ENCODE measurements around the gene GNAS. TPM values are rescaled to one million over a fixed set of nuclear protein-coding genes. Genes with fewer than 3 reads are reported as not detected.

Gene GNAS
- total RNA-seq, 2 experiments from 2014 or later, result 638 to 913 TPM

DNA sequence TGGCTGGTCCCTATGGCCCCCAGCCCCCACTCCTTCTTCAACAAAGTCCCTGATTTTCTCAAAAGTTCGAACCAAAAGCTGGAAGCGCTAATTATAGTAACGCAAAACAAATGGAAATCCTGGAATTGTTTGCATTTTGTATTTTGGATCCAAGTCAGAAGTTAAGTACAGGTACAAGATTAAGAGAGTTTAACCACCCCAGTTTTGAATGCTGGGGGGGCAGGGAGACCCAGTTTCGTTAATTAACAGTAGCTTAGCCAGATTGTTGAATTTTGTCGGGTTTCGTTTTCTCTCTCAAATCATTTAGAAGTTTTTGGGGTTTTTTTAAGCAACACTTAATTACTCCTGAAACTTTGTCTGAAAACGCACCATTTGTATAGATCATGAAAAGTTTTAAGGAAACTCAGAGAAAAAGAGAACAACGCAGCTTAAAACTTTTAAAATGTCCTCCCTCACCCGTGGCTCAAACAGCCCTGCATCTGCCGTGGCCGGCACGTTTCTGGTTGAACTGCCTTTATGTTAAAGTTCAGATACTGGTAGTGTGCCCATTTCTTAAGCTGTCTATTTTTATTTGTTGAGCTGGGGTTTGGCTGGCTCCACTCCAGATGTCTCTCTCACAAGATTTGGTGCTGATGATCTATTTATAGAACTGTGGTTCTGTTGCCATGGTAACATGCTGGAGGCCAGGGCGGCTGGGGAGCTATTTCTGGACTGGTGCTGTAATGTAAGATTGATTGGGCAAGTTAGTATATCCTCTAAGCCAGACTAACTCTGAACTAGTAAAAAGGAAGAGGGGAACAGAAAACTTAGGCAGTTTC is 55.0 kb downstream of the GNAS start:
- Histone ChIP-seq H2AFZ (ENCODE audit: low read length) (peak overlapping the region; percentile 5; the same call in 1 of the 2 replicates), H3K4me2 (ENCODE audit: low read length) (peak overlapping the region; percentile 92), H3K9me2 (ENCODE audit: insufficient read depth, low read length) (no peaks in the 10 kb centered on the region), H3K4me1 (ENCODE audit: insufficient read depth, low read length, poor library complexity, severe bottlenecking) (peaks cover 40% of the 10 kb centered on the region), H3K27ac (ENCODE audit: low read depth, low read length, poor library complexity, severe bottlenecking) (peak overlapping the region; percentile 98), H3K36me3 (ENCODE audit: insufficient read depth, low read length) (peaks cover 94% of the 10 kb centered on the region), H4K20me1 (ENCODE audit: insufficient read depth, low read length) (no peaks in the 10 kb centered on the region), H3K4me3 (ENCODE audit: low read depth, low read length, poor library complexity, severe bottlenecking) (peak overlapping the region; percentile 60), H3K9me3 (ENCODE audit: low read length) (no peaks in the 10 kb centered on the region), H3K79me2 (ENCODE audit: insufficient read depth, low read depth, low read length) (peaks cover 45% of the 10 kb centered on the region; the same call in 1 of the 2 replicates)
- CTCF ChIA-PET (ENCODE audit: unreplicated experiment), result interaction anchor here (0.5 to 2.0 kb wide), 2 partner anchors 10 to 72 kb away, joined by 5 to 6 read pairs; no protein-coding TSS in a partner anchor
- DNase-seq (ENCODE audit: low spot score), result peak; percentile 98
- POLR2A ChIA-PET, result interaction anchor here (0.9 to 2.0 kb wide), 7 partner anchors 10 to 136 kb away, joined by 3 to 17 read pairs (median 4); partner anchors contain the start of gene ATP5F1E
- intact Hi-C loops (cut with micrococcal nuclease; ENCODE audit: unreplicated experiment), result loop anchor here (1.0 to 5.0 kb wide), 4 partner anchors 15 to 125 kb away; partner anchors contain the start of genes ATP5F1E, CTSZ and NELFCD
- TSS peak; percentile 100 for BruUV-seq (replicated peaks)
- TF ChIP-seq EZH2phosphoT487 (IDR thresholded peaks at IDR 0.05; ENCODE audit: borderline replicate concordance, low read depth, low read length), result no peak
- TF ChIP-seq, protein P1, sequence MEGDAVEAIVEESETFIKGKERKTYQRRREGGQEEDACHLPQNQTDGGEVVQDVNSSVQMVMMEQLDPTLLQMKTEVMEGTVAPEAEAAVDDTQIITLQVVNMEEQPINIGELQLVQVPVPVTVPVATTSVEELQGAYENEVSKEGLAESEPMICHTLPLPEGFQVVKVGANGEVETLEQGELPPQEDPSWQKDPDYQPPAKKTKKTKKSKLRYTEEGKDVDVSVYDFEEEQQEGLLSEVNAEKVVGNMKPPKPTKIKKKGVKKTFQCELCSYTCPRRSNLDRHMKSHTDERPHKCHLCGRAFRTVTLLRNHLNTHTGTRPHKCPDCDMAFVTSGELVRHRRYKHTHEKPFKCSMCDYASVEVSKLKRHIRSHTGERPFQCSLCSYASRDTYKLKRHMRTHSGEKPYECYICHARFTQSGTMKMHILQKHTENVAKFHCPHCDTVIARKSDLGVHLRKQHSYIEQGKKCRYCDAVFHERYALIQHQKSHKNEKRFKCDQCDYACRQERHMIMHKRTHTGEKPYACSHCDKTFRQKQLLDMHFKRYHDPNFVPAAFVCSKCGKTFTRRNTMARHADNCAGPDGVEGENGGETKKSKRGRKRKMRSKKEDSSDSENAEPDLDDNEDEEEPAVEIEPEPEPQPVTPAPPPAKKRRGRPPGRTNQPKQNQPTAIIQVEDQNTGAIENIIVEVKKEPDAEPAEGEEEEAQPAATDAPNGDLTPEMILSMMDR (conservative IDR thresholded peaks at IDR 0.05; ENCODE audit: low read length), result no peak

DNA sequence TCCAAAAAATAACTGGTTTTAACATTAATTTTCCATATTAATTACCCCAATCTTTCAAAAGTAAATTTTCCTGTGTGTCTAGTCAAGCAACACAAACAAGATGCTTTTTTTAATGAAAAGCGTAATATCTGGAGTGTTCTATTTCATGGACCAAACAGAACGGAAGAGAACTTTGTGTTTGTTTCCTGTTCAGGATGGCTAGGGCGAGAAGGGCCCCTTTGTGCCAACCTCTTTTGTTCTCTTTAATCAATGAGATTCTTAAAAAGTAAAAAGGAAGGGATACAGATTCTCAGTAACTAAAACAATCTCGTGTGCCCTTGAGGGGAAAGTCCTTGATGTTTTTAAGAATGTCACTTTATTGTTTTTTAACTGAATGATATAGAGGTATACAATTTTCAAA is 55.7 kb downstream of the GNAS start:
- Histone ChIP-seq H2AFZ (ENCODE audit: low read length) (no peak overlapping the region), H3K9me3 (ENCODE audit: low read length) (no peaks in the 10 kb centered on the region), H3K4me2 (ENCODE audit: low read length) (peak overlapping the region; percentile 92), H3K4me3 (ENCODE audit: low read depth, low read length, poor library complexity, severe bottlenecking) (peak overlapping the region; percentile 60), H3K27ac (ENCODE audit: low read depth, low read length, poor library complexity, severe bottlenecking) (peak overlapping the region; percentile 98), H3K4me1 (ENCODE audit: insufficient read depth, low read length, poor library complexity, severe bottlenecking) (peaks cover 40% of the 10 kb centered on the region), H4K20me1 (ENCODE audit: insufficient read depth, low read length) (no peaks in the 10 kb centered on the region), H3K9me2 (ENCODE audit: insufficient read depth, low read length) (no peaks in the 10 kb centered on the region), H3K36me3 (ENCODE audit: insufficient read depth, low read length) (peaks cover 88% of the 10 kb centered on the region), H3K79me2 (ENCODE audit: insufficient read depth, low read depth, low read length) (peaks cover 41% of the 10 kb centered on the region; the same call in 1 of the 2 replicates)
- BruUV-seq (replicated peaks), result no TSS peak
- intact Hi-C loops (cut with micrococcal nuclease; ENCODE audit: unreplicated experiment), result loop anchor here (1.0 to 5.0 kb wide), 2 partner anchors 99 to 124 kb away; partner anchors contain the start of genes ATP5F1E and CTSZ
- no peak for TF ChIP-seq EZH2phosphoT487 (IDR thresholded peaks at IDR 0.05; ENCODE audit: borderline replicate concordance, low read depth, low read length)
- TF ChIP-seq, protein P1 (conservative IDR thresholded peaks at IDR 0.05; ENCODE audit: low read length), result no peak
- DNase-seq (ENCODE audit: low spot score), result peak; percentile 38
- ChIA-PET POLR2A (interaction anchor here (1.0 to 2.0 kb wide), 6 partner anchors 10 to 135 kb away, joined by 3 to 17 read pairs (median 7); partner anchors contain the start of gene ATP5F1E), CTCF (ENCODE audit: unreplicated experiment) (interaction anchor here (2.0 kb wide), 1 partner anchor 11 kb away, joined by 6 read pairs; no protein-coding TSS in a partner anchor)

All from OCI-LY7 (cell line).